Suprapubic skin (tissue), 4 donors: ENCODE results near the gene CDA. TPM values are rescaled to one million over a fixed set of nuclear protein-coding genes. Genes with fewer than 3 reads are reported as not detected.

Experiments
- DNase-seq, 2 donors: peaks; one replicate each; pipeline ENCODE4 v3.0.0-alpha.2; 2019; ENCODE audit warnings: low spot score in 2 of 2
- H3K27ac ChIP-seq: fragments of 200-600 bp; sonication (generic); one replicate; pipeline ENCODE4 v1.5.1; 2019
- H3K27me3 ChIP-seq: fragments of 200-600 bp; sonication (generic); one replicate; pipeline ENCODE4 v1.5.1; 2019
- H3K36me3 ChIP-seq: fragments of 200-600 bp; sonication (generic); one replicate; pipeline ENCODE4 v1.5.1; 2019
- H3K4me1 ChIP-seq: fragments of 200-600 bp; sonication (generic); one replicate; pipeline ENCODE4 v1.5.1; 2019
- H3K4me3 ChIP-seq: fragments of 200-600 bp; sonication (generic); one replicate; pipeline ENCODE4 v1.5.1; 2019; ENCODE audit warnings: mild to moderate bottlenecking
- H3K9me3 ChIP-seq: fragments of 200-600 bp; sonication (generic); one replicate; pipeline ENCODE4 v1.5.1; 2019
- CTCF ChIP-seq, 2 donors: fragments of 200-600 bp in 1 of 2; fragments of 450-650 bp in 1 of 2; sonication (generic) in 1 of 2; IDR thresholded peaks; one replicate each; pipeline ENCODE4 v1.5.1; 2016 to 2019; ENCODE audit warnings: antibody characterized with exemption in 2 of 2, mild to moderate bottlenecking in 1 of 2, moderate library complexity in 1 of 2
- EP300 ChIP-seq: sonication (generic); formaldehyde crosslinking; IDR thresholded peaks from one replicate; pipeline ENCODE4 v1.6.1; 2017; ENCODE audit warnings: antibody characterized with exemption
- POLR2A ChIP-seq, 2 donors: fragments of 450-650 bp; IDR thresholded peaks; one replicate each; pipeline ENCODE4 v1.6.1; 2017; ENCODE audit warnings: antibody characterized with exemption in 2 of 2, mild to moderate bottlenecking in 2 of 2, moderate library complexity in 2 of 2
- POLR2AphosphoS5 ChIP-seq, 3 donors: sonication (generic); formaldehyde crosslinking; IDR thresholded peaks; one replicate each; pipeline ENCODE4 v1.6.1; 2017; ENCODE audit warnings: antibody characterized with exemption in 3 of 3
- WGBS: methylation state at CpG from one replicate; pipeline ENCODE4 v1.1.5; 2018; 5-methylcytosine and 5-hydroxymethylcytosine counted together
- total RNA-seq, 4 donors: library from RNA; depleted of rRNA; stranded (reverse); fragments of >200 nt; gene quantifications; one replicate each; pipeline ENCODE4 v1.1.0, GENCODE V29; 2016

Gene CDA
- total RNA-seq, 4 donors from 2014 or later: 13.1 to 24.2 (median 15.7) TPM

- Histone ChIP-seq H3K4me3 (no peak overlapping the region), H3K36me3 (no peaks in the 10 kb centered on the region), H3K27me3 (peaks cover 14% of the 10 kb centered on the region), H3K27ac (no peak overlapping the region), H3K4me1 (no peaks in the 10 kb centered on the region), H3K9me3 (no peaks in the 10 kb centered on the region)
- no peak for DNase-seq
- TF ChIP-seq POLR2A (IDR thresholded peaks at IDR 0.05) (no peak), EP300 (no peak), POLR2AphosphoS5 (IDR thresholded peaks at IDR 0.05) (no peak), CTCF (IDR thresholded peaks at IDR 0.05) (no peak)
- 65% methylated on average over 10 of the region's 10 CpGs for WGBS
These were observed 13.2 kb upstream of the CDA start for GRCh38 chr1:20575541-20576336.

- no peak for DNase-seq
- no peak overlapping the region for H3K4me3 ChIP-seq
- no peaks in the 10 kb centered on the region for H3K4me1 ChIP-seq
- no peaks in the 10 kb centered on the region for H3K36me3 ChIP-seq
- peaks cover 8% of the 10 kb centered on the region for H3K27me3 ChIP-seq
- H3K27ac ChIP-seq: no peak overlapping the region
- TF ChIP-seq POLR2AphosphoS5 (IDR thresholded peaks at IDR 0.05): no peak
- TF ChIP-seq EP300: no peak
- TF ChIP-seq CTCF (IDR thresholded peaks at IDR 0.05): no peak
- no peak for TF ChIP-seq POLR2A (IDR thresholded peaks at IDR 0.05)
- WGBS: 87% methylated on average over 3 of the region's 3 CpGs
- no peaks in the 10 kb centered on the region for H3K9me3 ChIP-seq
These were observed 10.8 kb upstream of the CDA start for GRCh38 chr1:20578062-20578461.

- no peak overlapping the region for H3K4me3 ChIP-seq
- H3K9me3 ChIP-seq: no peaks in the 10 kb centered on the region
- H3K36me3 ChIP-seq: no peaks in the 10 kb centered on the region
- WGBS: 79% methylated on average over 13 of the region's 13 CpGs
- peaks cover 2% of the 10 kb centered on the region for H3K27me3 ChIP-seq
- TF ChIP-seq EP300 (no peak), POLR2A (IDR thresholded peaks at IDR 0.05) (no peak), CTCF (IDR thresholded peaks at IDR 0.05) (no peak), POLR2AphosphoS5 (IDR thresholded peaks at IDR 0.05) (no peak)
- H3K27ac ChIP-seq: no peak overlapping the region
- H3K4me1 ChIP-seq: no peaks in the 10 kb centered on the region
- DNase-seq: no peak
These were observed 10.0 kb upstream of the CDA start for GRCh38 chr1:20578721-20579395.

DNA sequence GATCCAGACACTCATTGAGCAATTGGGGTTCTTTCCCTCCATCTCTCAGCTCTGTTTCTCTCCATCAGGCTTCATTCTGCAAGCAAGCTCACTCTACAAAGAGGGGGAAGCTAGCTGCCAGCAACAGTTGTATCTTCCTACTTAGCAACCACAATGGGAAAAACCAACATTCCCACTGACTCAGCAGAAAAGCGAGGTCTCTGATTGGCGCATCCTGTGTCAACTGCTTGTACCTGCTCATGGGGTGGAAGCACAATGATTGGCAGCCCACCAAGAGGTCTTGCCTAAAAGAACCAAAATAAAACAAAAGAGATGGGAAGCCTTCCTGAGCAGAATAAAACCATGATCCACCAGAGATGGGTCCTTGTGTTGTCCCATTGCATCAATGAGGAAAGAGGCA, 4.0 kb upstream of the CDA start:
- Histone ChIP-seq H3K4me1 (peaks cover 13% of the 10 kb centered on the region), H3K9me3 (no peaks in the 10 kb centered on the region), H3K36me3 (no peaks in the 10 kb centered on the region), H3K4me3 (no peak overlapping the region), H3K27me3 (peaks cover 20% of the 10 kb centered on the region), H3K27ac (no peak overlapping the region)
- DNase-seq: no peak
- 69% methylated on average over 2 of the region's 2 CpGs for WGBS
- no peak for TF ChIP-seq CTCF (IDR thresholded peaks at IDR 0.05)
- TF ChIP-seq EP300: no peak
- no peak for TF ChIP-seq POLR2AphosphoS5 (IDR thresholded peaks at IDR 0.05)
- no peak for TF ChIP-seq POLR2A (IDR thresholded peaks at IDR 0.05)

DNA sequence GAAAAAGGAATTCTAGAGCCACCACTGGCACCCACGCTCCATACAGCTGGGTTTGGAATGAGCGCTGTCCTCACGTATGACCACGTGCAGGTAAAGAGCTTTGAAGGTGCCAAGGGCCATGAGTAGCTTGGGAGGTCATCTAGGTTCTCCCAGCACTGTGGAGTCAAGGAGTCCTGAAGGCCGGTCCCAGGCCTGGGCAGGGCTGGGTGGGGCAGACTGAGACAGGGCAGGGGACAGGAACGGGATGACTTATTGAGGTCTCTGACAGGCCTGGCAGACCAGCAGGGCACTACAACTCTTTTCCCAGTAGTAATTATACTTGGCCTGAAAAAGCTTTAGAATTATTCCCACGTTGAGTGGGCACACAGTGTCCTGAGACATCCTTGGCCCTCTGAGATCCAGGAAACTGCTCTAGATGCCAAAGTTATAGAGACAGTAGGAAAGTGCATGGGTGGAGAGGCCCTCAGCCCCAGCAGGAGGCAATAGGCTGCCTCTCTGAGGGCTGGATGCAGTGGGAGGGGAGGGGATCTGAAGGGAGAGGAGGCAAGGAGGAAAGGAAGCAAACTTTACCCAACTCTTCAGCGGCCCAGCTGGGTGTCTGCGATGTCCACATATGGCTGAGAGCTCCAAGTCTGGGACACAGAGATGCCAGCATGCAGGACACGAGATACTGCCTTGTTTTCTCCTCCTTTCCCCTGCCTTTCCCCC, 1.8 kb upstream of the CDA start:
- peaks cover 25% of the 10 kb centered on the region for H3K4me1 ChIP-seq
- 64% methylated on average over 10 of the region's 10 CpGs for WGBS
- H3K27ac ChIP-seq: peak overlapping the region; percentile 59
- no peak overlapping the region for H3K4me3 ChIP-seq
- no peak for DNase-seq
- TF ChIP-seq EP300 (no peak), POLR2AphosphoS5 (IDR thresholded peaks at IDR 0.05) (no peak), POLR2A (IDR thresholded peaks at IDR 0.05) (no peak), CTCF (IDR thresholded peaks at IDR 0.05) (no peak)
- no peaks in the 10 kb centered on the region for H3K36me3 ChIP-seq
- peaks cover 36% of the 10 kb centered on the region for H3K27me3 ChIP-seq
- H3K9me3 ChIP-seq: no peaks in the 10 kb centered on the region
